HG03354 (cell line): ENCODE measurements around the gene SYTL1.

ENCODE experiments used
- ATAC-seq: cut with Tn5 transposase; IDR thresholded peaks from one replicate; pipeline ENCODE4 v1.9.1; 2021; ENCODE audit warnings: mild to moderate bottlenecking; ENCODE audit not compliant: unreplicated experiment, poor library complexity, severe bottlenecking

SYTL1 gene

DNA sequence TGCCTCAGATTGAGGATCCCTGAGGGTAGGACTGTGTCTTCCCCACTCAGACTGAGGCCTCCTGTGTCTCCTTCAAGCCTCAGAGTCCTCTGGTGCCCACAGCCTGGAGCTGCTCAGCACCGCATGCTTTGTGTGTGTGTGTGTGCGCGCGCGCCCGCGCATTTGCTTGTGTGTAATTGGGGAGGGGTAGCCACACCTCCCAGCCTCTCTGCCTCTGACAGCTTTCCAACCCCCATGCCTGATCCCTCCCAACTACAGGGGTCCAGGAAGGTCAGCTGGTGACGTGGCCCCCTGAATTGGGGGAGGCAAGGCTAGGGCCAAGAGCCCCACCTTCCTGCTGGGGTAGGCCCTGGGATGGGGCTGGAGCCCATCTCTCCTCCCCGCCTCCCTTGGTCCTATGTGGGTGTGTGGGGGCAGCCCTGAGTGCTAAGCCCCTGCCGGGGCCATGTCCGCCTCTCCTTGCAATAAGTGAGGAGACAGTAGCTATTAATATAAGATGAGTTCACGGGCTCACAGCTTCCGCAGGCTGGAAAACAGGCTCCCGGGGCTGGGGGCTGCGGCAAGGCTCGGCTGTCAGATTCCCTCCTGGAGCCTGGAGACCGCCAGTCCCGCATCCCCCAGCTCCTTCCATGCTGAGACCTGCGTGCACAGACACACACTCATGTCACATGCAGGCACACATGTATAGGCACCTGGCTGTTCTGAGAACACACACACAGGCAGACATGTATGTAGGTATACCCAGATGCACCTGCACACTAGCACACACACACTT is 57.6 kb downstream of the SYTL1 start:
- ATAC-seq: no peak

DNA sequence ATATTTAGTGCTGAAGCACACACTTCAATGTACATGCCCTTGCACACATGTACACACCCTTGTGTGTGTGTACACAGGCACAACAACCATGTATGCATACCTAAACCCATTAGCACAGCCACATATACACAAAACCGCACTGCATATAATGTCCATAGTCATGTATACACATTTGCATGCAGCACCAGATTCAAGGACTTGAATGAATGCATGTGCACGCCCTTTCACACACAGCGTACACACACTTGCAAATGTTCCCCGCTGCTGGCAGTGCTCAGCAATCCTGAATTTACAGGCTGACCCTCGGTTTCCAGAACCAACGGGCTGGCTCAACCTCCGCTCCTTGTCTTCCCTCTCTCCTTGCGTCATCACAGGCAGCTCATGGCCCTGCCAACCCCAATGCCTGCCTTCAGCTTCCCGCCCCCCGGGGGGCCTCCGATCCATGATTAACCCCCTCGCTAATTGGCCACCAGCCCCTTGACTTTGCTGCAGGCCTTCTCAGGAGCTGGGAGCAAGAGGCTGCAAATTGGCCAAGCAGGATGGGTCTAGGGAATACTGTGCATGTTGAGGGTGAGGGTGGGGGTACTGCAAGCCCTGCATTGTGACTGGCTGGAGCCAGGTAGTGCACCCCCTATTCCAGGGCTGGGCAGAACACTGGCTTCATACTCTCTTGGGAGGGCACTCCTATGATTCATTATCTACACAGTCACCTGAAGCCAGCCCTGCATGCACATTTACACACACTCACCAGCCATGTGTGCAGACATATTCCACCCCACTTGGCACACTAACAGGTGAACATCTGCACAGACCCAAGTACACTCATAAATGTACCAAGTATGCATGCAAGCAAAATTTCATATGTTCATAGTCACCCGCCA is 58.5 kb downstream of the SYTL1 start:
- no peak for ATAC-seq

DNA sequence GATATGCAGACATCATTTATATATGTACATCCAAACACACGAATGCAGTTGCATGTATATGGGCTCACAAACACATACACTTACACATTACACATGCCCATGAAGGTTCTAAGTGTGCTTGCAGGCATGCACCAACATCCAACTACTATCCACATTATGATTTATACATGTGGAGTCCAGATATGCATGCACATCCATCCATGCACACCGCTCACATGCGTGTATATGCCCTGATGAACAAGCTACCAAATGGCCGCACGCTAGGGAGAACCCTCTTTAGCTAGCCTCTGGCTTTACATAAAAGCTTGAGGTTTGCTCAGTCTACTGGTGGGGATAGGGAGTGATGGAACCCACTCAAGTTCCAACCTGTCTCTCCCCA is 59.1 kb downstream of the SYTL1 start:
- ATAC-seq: no peak

DNA sequence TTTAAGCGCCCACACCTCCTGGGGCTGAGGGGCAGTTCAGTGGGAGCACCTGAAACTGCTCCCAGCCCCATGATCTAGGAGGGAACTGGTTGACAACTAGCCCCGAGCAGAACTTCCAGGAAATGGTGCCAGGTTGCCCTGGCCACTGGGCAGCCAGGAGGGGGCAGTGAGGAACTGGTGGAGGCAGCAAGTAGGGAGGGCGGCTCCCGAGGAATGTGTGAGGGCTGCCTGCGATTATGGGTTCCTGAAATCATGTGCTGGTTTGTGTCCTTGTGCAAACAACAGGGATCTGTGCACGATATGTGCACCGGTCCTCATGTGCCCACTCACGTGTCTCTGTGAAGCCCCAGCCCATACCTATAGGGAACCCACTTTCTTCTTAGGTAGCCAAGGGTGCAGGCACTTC is 60.5 kb downstream of the SYTL1 start:
- no peak for ATAC-seq

DNA sequence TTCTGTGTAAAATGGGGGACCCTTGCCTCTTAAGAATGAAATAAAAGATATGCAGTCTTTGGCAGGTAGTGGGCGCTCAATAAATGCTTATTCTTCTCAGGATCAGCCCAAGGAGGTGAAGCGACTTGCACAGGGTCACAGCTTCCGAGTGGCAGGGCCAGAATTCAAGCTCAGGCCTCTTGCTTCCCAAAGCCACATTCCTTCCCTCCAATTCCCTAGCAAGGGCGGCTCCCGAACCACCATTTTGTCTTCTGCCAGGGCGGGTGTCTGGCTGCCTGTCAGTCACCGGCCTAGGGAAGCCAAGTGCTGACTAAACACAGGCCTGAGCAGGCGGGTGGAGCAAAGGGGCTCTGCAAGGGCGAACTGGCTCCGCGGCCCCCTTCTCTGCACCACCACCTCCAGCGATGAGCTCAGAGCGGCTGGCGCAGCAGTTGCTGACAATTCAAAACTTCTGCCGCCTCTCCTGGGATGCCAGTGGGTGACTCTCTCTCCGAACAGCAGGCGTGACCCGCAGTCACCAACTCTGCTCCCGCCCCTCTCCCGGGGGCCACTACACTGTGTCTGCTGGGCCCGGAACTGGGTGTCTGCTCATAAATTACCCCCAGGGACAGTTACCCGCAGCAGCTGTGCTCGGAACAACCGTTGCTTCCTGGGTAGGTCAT is 61.4 kb downstream of the SYTL1 start:
- peak; percentile 68 for ATAC-seq
